ENCODE data around the gene CBX5. TPM values are rescaled to one million over a fixed set of nuclear protein-coding genes. Genes with fewer than 3 reads are reported as not detected.
A peak's percentile ranks its signal among the peaks of the same experiment; 100 is the strongest.

The CBX5 gene
- total and polyA plus RNA-seq, 2 experiments from 2014 or later = 29.6 to 37.6 TPM

DNA sequence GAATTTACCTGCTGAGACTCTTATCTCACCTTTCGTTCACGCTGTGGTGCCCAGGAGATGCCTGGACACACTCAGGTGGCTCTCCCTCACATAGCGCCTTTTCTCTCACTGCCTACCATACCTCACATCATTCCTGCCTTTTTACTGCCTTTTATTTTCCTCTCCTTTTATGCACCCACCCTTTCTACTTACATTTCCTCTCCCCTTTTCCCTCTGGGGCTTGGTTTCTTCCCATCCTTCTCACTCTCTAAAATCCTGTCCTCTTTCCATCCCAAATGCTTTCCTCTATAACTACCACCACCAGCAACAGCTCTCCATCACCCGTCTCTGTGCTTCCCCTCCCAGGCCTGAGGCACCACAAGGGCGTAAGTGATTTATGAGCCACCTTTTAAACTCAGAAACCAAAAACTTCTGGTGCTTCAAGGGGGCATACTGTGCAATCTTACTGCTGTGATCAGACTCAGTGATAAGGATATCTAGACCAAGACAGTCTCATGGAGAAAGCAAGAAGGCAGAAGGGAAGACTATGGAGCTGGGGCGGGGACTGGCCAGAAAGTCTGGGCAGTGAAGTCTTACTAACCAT is 58.4 kb downstream of the CBX5 start:
- TF ChIP-seq EZH2 (IDR thresholded peaks at IDR 0.05; ENCODE audit: insufficient read depth, poor library complexity, severe bottlenecking) = no peak
- TF ChIP-seq EZH2phosphoT487 (IDR thresholded peaks at IDR 0.05; ENCODE audit: insufficient read depth, low read depth) = no peak
- Histone ChIP-seq H3K9me3 (ENCODE audit: low read depth) (no peaks in the 10 kb centered on the region), H3K27me3 (replicated peaks; ENCODE audit: insufficient read depth) (no peaks in the 10 kb centered on the region), H3K4me1 (ENCODE audit: insufficient read depth) (peaks cover 25% of the 10 kb centered on the region), H3K9me2 (ENCODE audit: insufficient read depth) (no peaks in the 10 kb centered on the region), H2AFZ (no peak overlapping the region), H4K20me1 (ENCODE audit: insufficient read depth) (no peaks in the 10 kb centered on the region), H3K27ac (no peak overlapping the region), H3F3A (ENCODE audit: insufficient read depth) (peaks cover 14% of the 10 kb centered on the region), H3K9ac (no peak overlapping the region), H3K4me3 (no peak overlapping the region), H3K4me2 (ENCODE audit: unreplicated experiment) (no peak overlapping the region), H3K36me3 (ENCODE audit: low read depth) (no peaks in the 10 kb centered on the region), H3K79me2 (ENCODE audit: insufficient read depth) (no peaks in the 10 kb centered on the region)
- WGBS, 2 experiments (ENCODE audit: low coverage in 1 of 2, low lambda C conversion rate in 2 of 2, missing lambda C conversion rate in 2 of 2) = 93 to 95% methylated on average over 6 of the region's 6 CpGs
- in situ Hi-C loops (cut with MboI) = no loop called here
- no peak for DNase-seq

DNA sequence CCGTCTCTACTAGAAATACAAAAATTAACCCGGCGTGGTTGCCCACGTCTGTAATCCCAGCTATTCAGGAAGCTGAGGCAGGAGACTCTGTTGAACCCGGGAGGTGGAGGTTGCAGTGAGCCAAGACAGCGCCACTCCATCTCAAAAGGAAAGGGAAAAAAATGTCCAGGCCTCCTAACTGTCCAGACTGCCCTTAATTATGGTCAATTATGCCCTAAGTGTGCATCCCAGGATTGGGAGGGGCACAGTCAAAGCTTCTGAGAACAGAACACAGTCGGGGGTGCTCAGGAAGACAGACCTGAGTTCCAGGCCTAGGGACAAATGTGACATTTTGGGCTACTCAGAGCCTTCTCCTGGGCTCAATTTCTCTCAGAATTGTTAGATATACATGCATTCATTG is 59.4 kb downstream of the CBX5 start:
- Histone ChIP-seq H3K4me3 (no peak overlapping the region), H3F3A (ENCODE audit: insufficient read depth) (peaks cover 14% of the 10 kb centered on the region), H3K27me3 (replicated peaks; ENCODE audit: insufficient read depth) (no peaks in the 10 kb centered on the region), H4K20me1 (ENCODE audit: insufficient read depth) (no peaks in the 10 kb centered on the region), H3K9me2 (ENCODE audit: insufficient read depth) (no peaks in the 10 kb centered on the region), H2AFZ (peak overlapping the region; percentile 31), H3K79me2 (ENCODE audit: insufficient read depth) (no peaks in the 10 kb centered on the region), H3K27ac (no peak overlapping the region), H3K9me3 (ENCODE audit: low read depth) (no peaks in the 10 kb centered on the region), H3K36me3 (ENCODE audit: low read depth) (no peaks in the 10 kb centered on the region), H3K4me1 (ENCODE audit: insufficient read depth) (peaks cover 24% of the 10 kb centered on the region), H3K9ac (no peak overlapping the region), H3K4me2 (ENCODE audit: unreplicated experiment) (no peak overlapping the region)
- DNase-seq = no peak
- in situ Hi-C loops (cut with MboI) = no loop called here
- TF ChIP-seq EZH2 (IDR thresholded peaks at IDR 0.05; ENCODE audit: insufficient read depth, poor library complexity, severe bottlenecking) (no peak), EZH2phosphoT487 (IDR thresholded peaks at IDR 0.05; ENCODE audit: insufficient read depth, low read depth) (no peak)
- 76 to 79% methylated on average over 7 of the region's 7 CpGs for WGBS, 2 experiments (ENCODE audit: low coverage in 1 of 2, low lambda C conversion rate in 2 of 2, missing lambda C conversion rate in 2 of 2)

DNA sequence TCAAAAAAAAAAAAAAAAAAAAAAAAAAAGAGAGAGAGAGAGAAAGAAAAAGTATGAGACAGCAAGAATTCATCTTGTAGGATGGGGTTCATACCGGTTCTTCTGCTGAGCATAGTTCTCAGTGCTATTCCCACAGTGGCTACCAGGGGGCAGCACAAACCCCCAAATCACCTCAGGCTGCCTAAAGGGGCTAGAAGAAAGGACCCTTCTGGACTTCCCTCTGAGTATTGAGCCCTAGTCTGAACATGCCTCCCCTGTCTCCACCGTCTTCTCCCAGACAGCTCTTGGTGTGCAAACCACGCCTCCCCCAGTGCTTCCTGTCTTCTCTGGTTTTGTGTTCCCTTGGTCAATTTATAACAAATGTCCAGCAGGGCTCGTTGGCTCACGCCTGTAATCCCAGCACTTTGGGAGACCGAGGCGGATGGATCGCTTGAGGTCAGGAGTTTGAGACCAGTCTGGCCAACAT is 59.8 kb downstream of the CBX5 start:
- 38% methylated on average over 8 of the region's 8 CpGs for WGBS, 2 experiments (ENCODE audit: low coverage in 1 of 2, low lambda C conversion rate in 2 of 2, missing lambda C conversion rate in 2 of 2)
- H3K27ac ChIP-seq = no peak overlapping the region
- H3K9ac ChIP-seq = no peak overlapping the region
- TF ChIP-seq EZH2 (IDR thresholded peaks at IDR 0.05; ENCODE audit: insufficient read depth, poor library complexity, severe bottlenecking) (no peak), EZH2phosphoT487 (IDR thresholded peaks at IDR 0.05; ENCODE audit: insufficient read depth, low read depth) (no peak)
- no peaks in the 10 kb centered on the region for H3K79me2 ChIP-seq (ENCODE audit: insufficient read depth)
- no peaks in the 10 kb centered on the region for H3K9me3 ChIP-seq (ENCODE audit: low read depth)
- no peak overlapping the region for H3K4me2 ChIP-seq (ENCODE audit: unreplicated experiment)
- in situ Hi-C loops (cut with MboI) = no loop called here
- H3K27me3 ChIP-seq (replicated peaks; ENCODE audit: insufficient read depth) = no peaks in the 10 kb centered on the region
- H3K36me3 ChIP-seq (ENCODE audit: low read depth) = no peaks in the 10 kb centered on the region
- peak; percentile 78 for DNase-seq
- H2AFZ ChIP-seq = peak overlapping the region; percentile 31
- no peak overlapping the region for H3K4me3 ChIP-seq
- H3K9me2 ChIP-seq (ENCODE audit: insufficient read depth) = no peaks in the 10 kb centered on the region
- H3F3A ChIP-seq (ENCODE audit: insufficient read depth) = peaks cover 14% of the 10 kb centered on the region
- no peaks in the 10 kb centered on the region for H4K20me1 ChIP-seq (ENCODE audit: insufficient read depth)
- H3K4me1 ChIP-seq (ENCODE audit: insufficient read depth) = peaks cover 21% of the 10 kb centered on the region

DNA sequence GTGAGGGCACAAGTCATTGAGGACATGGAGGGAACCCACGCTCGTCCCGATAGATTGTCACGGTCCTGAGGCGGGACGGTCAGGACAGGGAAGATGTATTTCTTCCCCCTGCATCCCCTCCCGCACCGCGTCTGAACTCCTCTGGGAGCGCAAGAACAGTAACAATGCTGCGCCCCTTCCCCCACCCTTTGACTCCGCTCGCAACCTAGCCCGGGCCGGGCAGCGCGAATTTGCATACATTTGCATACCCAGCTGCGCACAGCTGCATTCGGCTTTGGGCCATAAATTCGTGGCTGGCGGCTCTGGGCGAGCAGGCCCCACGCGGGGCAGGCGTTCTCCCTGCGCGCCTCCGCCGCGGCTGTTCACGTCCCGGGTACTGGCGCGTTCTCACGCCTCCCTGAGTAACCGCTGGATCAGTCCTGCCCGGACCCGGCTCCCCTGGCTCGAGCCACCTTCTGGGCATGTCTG is 62.1 kb downstream of the CBX5 start:
- peaks cover 18% of the 10 kb centered on the region for H3K4me1 ChIP-seq (ENCODE audit: insufficient read depth)
- no peak for TF ChIP-seq EZH2 (IDR thresholded peaks at IDR 0.05; ENCODE audit: insufficient read depth, poor library complexity, severe bottlenecking)
- TF ChIP-seq EZH2phosphoT487 (IDR thresholded peaks at IDR 0.05; ENCODE audit: insufficient read depth, low read depth) = no peak
- no peaks in the 10 kb centered on the region for H3K9me2 ChIP-seq (ENCODE audit: insufficient read depth)
- no peaks in the 10 kb centered on the region for H3K27me3 ChIP-seq (replicated peaks; ENCODE audit: insufficient read depth)
- H3K27ac ChIP-seq = no peak overlapping the region
- peak overlapping the region; percentile 56 for H3K9ac ChIP-seq
- peaks cover 11% of the 10 kb centered on the region for H3F3A ChIP-seq (ENCODE audit: insufficient read depth)
- H4K20me1 ChIP-seq (ENCODE audit: insufficient read depth) = no peaks in the 10 kb centered on the region
- H3K9me3 ChIP-seq (ENCODE audit: low read depth) = no peaks in the 10 kb centered on the region
- H3K79me2 ChIP-seq (ENCODE audit: insufficient read depth) = no peaks in the 10 kb centered on the region
- H2AFZ ChIP-seq = peak overlapping the region; percentile 82
- H3K4me2 ChIP-seq (ENCODE audit: unreplicated experiment) = peak overlapping the region; percentile 97
- WGBS, 2 experiments (ENCODE audit: low coverage in 1 of 2, low lambda C conversion rate in 2 of 2, missing lambda C conversion rate in 2 of 2) = 9 to 13% methylated on average over 38 to 39 of the region's 39 CpGs
- peak overlapping the region; percentile 69 for H3K4me3 ChIP-seq
- peak; percentile 50 for DNase-seq
- no peaks in the 10 kb centered on the region for H3K36me3 ChIP-seq (ENCODE audit: low read depth)
- in situ Hi-C loops (cut with MboI) = no loop called here

All from GM23248 (cell line).